Mammary epithelial cell (primary cell): ENCODE results near the gene IER3IP1.
"Not testable (repeated sequence)": the region's sequence is repeated elsewhere in the genome, so short reads cannot be mapped to it uniquely, and the experiment has no call there.

Experiments
- CTCF ChIP-seq, 2 donors: IDR thresholded peaks in 1 of 2; conservative IDR thresholded peaks in 1 of 2; 2 replicates each; pipeline ENCODE4 v1.5.1; 2011 to 2012; ENCODE audit warnings: inconsistent platforms in 2 of 2, low read length in 2 of 2, mild to moderate bottlenecking in 2 of 2, control low read depth in 1 of 2, low read depth in 1 of 2; ENCODE audit not compliant: insufficient read depth in 1 of 2; ENCODE audit errors: extremely low read depth in 1 of 2
- EZH2 ChIP-seq: IDR thresholded peaks from 2 replicates; pipeline ENCODE4 v1.6.1; 2012; ENCODE audit warnings: low read length, inconsistent platforms, borderline replicate concordance

DNA sequence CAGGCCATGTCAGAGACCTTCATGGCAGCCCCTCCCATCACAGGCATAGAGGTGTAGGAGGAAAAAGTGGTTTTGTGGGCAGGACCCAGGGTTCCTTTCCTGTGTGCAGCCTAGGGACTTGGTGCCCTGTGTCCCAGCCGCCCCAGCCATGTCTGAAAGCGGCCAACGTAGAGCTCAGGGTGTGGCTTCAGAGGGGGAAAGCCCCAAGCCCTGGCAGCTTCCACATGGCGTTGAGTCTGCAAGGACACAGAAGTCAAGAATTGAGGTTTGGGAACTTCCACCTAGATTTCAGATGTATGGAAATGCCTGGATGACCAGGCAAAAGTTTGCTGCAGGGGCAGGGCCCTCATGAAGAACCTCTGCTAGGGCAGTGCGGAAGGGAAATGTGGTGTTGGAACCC, 6.0 kb upstream of the IER3IP1 start:
- not testable (repeated sequence) for TF ChIP-seq CTCF (conservative IDR thresholded peaks at IDR 0.05 in 1 of 2, IDR thresholded peaks at IDR 0.05 in 1 of 2; ENCODE audit: extremely low read depth in 1 of 2, insufficient read depth in 1 of 2, low read depth in 1 of 2, low read length in 2 of 2); EZH2
